A549 treated with CpdA at 1 μM for 4 hours (cell line): ENCODE data around the gene TCERG1. TPM values are rescaled to one million over a fixed set of nuclear protein-coding genes. Genes with fewer than 3 reads are reported as not detected.

Source experiments
- total RNA-seq: library from RNA; stranded (reverse); fragments of 200-300 nt; extraction: Qiagen RNA extraction; gene quantifications from 5 replicates; pipeline ENCODE4 v1.2.3, GENCODE V29; 2022; ENCODE audit warnings: low read depth

Gene TCERG1
- 46.0 to 62.8 TPM (median 49.7 TPM) in 5 replicates for total RNA-seq

GRCh38 chr5:146446861-146447733 lies at the start of gene TCERG1:
TCERG1 (plus strand) TSS chr5:146447333; CDS start chr5:146447350, 17 bp downstream.

DNA sequence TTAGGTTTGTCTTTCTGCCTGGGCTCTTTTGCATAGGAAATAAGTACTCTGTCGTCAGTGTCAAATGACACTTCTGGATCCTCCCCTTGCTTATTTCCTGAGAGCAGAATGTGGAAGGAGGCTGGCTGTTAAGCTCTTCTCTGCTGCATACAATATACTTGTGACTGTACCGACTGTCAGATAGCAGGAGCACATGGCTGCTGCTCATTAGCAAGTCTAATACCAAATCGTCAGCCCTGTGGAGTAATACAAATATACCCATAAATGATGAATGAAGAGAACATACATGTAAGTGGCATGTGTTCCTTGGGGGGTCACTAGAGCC lies 69.0 kb downstream of the TCERG1 start, which contains the start of gene GPR151:
Gene GPR151 (minus strand): TSS at position 40 of the 325 bp plus-strand sequence. CDS start 77 bp downstream, outside the sequence.

Other genes with a start within 250 kb of the TCERG1 start
- gene RBM27, start 243.7 kb upstream of the TCERG1 start, total RNA-seq, result 10.5 to 15.7 TPM (median 11.7 TPM) in 5 replicates
- gene POU4F3, start 108.5 kb upstream of the TCERG1 start, total RNA-seq, result 0.10 to 0.26 TPM (median 0.17 TPM) in 5 replicates
- not detected in 5 replicates for gene GPR151, start 68.9 kb downstream of the TCERG1 start, total RNA-seq